ENCODE data around the gene PANK4. TPM values are rescaled to one million over a fixed set of nuclear protein-coding genes. Genes with fewer than 3 reads are reported as not detected.

PANK4 gene
- total and polyA plus RNA-seq, 8 donors = 23.2 to 30.9 (median 28.1) TPM

DNA sequence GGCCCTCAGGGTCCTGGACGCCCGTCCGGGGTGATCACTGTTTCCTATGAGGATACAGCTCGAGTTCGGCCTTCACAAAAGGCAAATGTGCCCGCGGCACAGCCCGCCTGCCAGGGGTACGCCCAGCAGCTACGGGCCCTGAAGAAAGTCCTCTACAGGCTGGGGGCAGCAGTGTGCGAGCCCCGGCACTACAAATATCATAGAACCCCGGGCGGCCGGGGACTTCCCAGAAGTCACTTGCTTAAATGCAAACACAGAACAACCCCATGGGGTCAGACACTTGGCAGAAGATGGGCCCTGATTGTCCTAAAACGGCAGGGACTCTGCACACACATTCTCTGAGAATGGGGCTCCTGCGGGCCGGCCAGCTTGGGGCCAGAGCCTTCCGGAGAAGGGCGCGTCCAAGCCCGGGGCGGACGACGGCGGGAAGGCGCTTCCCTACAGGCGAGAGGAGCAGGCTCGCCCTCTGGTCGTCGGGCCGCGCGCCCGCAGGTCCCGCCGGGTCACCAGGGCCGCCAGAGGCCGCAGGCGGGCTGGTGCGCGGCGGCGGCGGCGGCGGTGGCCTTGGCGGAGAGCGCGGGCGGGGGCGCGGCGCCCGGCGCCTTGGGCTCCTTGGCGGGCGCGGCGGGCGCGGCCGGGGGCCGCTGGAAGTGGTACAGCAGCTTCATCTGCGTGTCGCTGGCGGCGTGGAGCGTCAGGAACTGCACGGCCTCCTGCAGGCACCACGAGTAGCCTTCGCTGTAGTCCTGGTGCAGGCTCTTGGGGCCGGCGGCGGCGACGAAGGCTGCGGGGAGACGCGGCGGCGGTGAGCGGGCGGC, 2.8 kb upstream of the PANK4 start:
- TF ChIP-seq CTCF (IDR thresholded peaks at IDR 0.05) = no peak
- ATAC-seq (peak; percentile 3), DNase-seq (no peak)
- intact Hi-C loops (cut with DNase I) = no loop called here
- H3K27me3 ChIP-seq = peaks cover 21 to 73% of the 10 kb centered on the region in 2 donors
- H3K27ac ChIP-seq = no peak overlapping the region
- no peaks in the 10 kb centered on the region for H3K36me3 ChIP-seq
- H3K4me1 ChIP-seq = peaks cover 31 to 61% of the 10 kb centered on the region in 2 donors
- H3K4me3 ChIP-seq = peak overlapping the region in 1 of 2 donors; percentile 27
- no peaks in the 10 kb centered on the region for H3K9me3 ChIP-seq

DNA sequence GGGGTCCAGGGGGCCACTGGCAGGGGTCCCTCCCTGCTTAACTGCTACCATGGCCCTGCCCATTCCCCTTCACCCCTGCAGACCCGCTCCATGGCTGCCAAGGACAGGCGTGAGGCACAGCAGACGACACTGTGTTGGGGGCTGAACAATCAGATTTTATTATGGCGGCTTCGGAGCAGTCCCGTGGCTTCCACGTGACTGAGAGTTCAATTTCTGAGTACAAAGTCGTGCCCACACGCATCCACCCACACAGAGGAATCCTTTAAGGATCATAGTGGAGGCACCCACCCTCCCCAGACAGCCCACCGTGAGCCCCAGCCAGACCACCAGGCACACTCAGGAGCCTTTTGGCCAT, 2.2 kb upstream of the PANK4 start:
- intact Hi-C loops (cut with DNase I) = no loop called here
- H3K4me3 ChIP-seq = no peak overlapping the region
- no peak for ATAC-seq

GRCh38 chr1:2528016-2528415, 1.6 kb upstream of the PANK4 start:
- Histone ChIP-seq H3K27ac (no peak overlapping the region), H3K27me3 (peaks cover 21 to 62% of the 10 kb centered on the region in 2 donors), H3K9me3 (no peaks in the 10 kb centered on the region), H3K4me1 (peaks cover 36 to 73% of the 10 kb centered on the region in 2 donors), H3K4me3 (no peak overlapping the region), H3K36me3 (no peaks in the 10 kb centered on the region)
- no peak for ATAC-seq
- no peak for DNase-seq
- intact Hi-C loops (cut with DNase I) = no loop called here
- TF ChIP-seq CTCF (IDR thresholded peaks at IDR 0.05) = no peak

More for the DNA sequence above, 2.2 kb upstream of the PANK4 start:
- no peaks in the 10 kb centered on the region for H3K36me3 ChIP-seq
- H3K27ac ChIP-seq = no peak overlapping the region
- H3K9me3 ChIP-seq = no peaks in the 10 kb centered on the region
- DNase-seq = no peak
- peaks cover 21 to 68% of the 10 kb centered on the region in 2 donors for H3K27me3 ChIP-seq
- no peak for TF ChIP-seq CTCF (IDR thresholded peaks at IDR 0.05)
- peaks cover 36 to 67% of the 10 kb centered on the region in 2 donors for H3K4me1 ChIP-seq

DNA sequence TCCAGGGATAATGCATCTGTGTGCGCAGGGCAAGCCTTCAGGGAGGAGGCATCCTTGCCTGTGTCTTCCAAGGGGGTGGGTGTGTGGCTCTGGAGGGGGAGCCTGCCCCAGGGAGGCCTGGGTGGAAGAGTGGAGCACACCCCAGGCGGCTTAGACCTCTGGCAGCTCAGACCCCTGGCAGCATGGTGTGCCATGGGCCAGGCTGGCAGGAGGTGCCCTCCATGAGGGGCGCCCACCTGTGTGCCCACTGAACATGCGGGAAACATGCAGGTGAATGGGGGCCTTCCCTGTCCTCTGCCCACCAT, 1.1 kb upstream of the PANK4 start:
- no peaks in the 10 kb centered on the region for H3K36me3 ChIP-seq
- no peak for TF ChIP-seq CTCF (IDR thresholded peaks at IDR 0.05)
- H3K27me3 ChIP-seq = peaks cover 21 to 57% of the 10 kb centered on the region in 2 donors
- no peak overlapping the region for H3K27ac ChIP-seq
- intact Hi-C loops (cut with DNase I) = no loop called here
- ATAC-seq (no peak), DNase-seq (no peak)
- no peaks in the 10 kb centered on the region for H3K9me3 ChIP-seq
- H3K4me1 ChIP-seq = peaks cover 36 to 73% of the 10 kb centered on the region in 2 donors
- no peak overlapping the region for H3K4me3 ChIP-seq

GRCh38 chr1:2526824-2527555, 594 bp upstream of the PANK4 start:
- Histone ChIP-seq H3K27me3 (peaks cover 21 to 52% of the 10 kb centered on the region in 2 donors), H3K27ac (peak overlapping the region; percentile 65 to 83), H3K4me3 (peak overlapping the region; percentile 58 to 97), H3K4me1 (peaks cover 36 to 73% of the 10 kb centered on the region in 2 donors), H3K36me3 (no peaks in the 10 kb centered on the region), H3K9me3 (no peaks in the 10 kb centered on the region)
- intact Hi-C loops (cut with DNase I) = no loop called here
- TF ChIP-seq CTCF (IDR thresholded peaks at IDR 0.05) = no peak
- ATAC-seq = peak; percentile 0
- no peak for DNase-seq
